AG10803 (cell line): ENCODE data around the gene BAK1.
"Not testable (repeated sequence)": the region's sequence is repeated elsewhere in the genome, so short reads cannot be mapped to it uniquely, and the experiment has no call there.

Experiments used
- DNase-seq: peaks from one replicate; pipeline ENCODE4 v3.0.0; 2010; ENCODE audit warnings: low read depth
- H3K4me3 ChIP-seq: 2 replicates; pipeline ENCODE4 v1.5.1; 2011; ENCODE audit warnings: mild to moderate bottlenecking, low read length, control low read depth
- CTCF ChIP-seq: conservative IDR thresholded peaks from 2 replicates; pipeline ENCODE4 v1.5.1; 2011; ENCODE audit warnings: mild to moderate bottlenecking, low read length, control low read depth, inconsistent platforms

BAK1 gene

GRCh38 chr6:33567836-33568235 is 12.2 kb downstream of the BAK1 start:
- TF ChIP-seq CTCF, result no peak

DNA sequence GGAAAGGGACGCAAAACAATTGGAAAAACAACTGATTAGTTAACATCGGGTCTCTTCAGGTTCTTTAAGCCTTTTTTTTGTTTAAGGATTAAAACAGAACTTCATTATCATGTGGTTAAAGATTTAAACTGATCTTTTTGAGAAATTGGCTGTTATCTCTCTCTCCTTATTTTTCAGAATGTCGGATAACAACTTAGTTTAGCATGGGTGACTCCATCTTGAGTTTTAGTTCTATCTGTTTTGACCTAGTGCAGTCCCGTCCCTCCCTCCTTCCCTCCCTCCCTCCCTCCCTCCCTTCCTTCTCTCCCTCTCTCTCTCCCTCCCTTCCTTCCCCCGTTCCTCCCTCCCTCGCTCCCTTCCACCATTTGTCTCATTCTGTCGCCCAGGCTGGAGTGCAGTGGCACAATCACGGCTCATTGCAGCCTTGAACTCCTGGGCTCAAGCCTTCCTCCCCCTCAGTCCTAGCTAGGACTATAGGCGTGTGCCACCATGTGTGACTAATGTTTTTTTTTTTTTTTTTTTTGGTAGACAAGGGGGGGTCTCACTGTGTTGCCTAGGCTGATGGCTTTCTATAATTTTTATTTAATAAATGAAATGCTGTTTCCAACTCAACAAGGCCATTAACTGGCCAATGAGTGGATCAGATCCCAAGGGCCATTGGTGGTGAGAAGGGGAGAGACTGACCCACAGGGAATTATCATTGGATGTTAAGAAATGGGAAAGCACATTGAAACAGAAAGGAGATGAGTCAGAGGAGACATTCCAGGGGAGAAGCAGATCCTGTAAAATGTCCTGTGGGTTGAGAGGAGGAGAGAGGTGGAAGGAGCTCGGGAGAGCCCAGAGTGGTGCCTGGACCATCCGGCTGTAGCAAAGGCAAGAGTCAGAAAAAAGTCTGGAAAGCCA is 13.6 kb downstream of the BAK1 start:
- no peak for DNase-seq
- no peak for TF ChIP-seq CTCF
- no peak overlapping the region for H3K4me3 ChIP-seq

More at GRCh38 chr6:33567836-33568235, 12.2 kb downstream of the BAK1 start:
- H3K4me3 ChIP-seq, result no peak overlapping the region
- DNase-seq, result no peak

DNA sequence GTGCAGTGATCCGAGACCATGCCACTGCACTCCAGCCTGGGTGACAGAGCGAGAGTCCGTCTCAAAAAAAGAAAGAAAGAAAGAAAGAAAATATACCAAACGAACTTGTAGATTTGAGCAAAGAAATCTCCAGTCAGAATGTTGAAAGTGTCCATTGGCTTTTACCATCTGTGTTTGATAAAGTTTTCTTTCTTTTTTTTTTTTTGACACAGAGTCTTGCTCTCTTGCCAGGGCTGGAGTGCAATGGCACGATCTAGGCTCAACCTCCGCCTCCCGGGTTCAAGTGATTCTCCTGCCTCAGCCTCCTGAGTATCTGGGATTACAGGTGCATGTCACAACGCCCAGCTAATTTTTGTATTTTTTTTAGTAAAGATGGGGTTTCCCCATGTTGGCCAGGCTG is 21.3 kb downstream of the BAK1 start:
- no peak overlapping the region for H3K4me3 ChIP-seq
- DNase-seq, result no peak
- no peak for TF ChIP-seq CTCF

- H3K4me3 ChIP-seq, result no peak overlapping the region
- no peak for TF ChIP-seq CTCF
- DNase-seq, result no peak
Observed at GRCh38 chr6:33557376-33557775, 22.7 kb downstream of the BAK1 start.

DNA sequence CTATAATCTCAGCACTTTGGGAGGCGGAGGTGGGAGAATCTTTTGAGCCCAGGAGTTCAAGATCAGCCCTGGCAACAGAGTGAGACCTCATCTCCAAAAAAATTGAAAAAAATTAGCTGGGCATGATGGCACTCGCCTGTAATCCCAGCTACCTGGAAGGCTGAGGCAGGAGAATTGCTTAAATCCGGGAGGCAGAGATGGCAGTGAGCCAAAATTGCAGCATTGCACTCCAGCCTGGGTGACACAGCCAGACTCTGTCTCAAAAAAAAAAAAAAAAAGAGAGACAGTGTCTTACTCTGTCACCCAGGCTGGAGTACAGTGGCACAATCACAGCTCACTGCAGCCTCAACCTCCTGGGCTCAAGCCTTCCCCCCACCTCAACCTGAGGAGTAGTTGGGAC is 27.2 kb downstream of the BAK1 start:
- H3K4me3 ChIP-seq, DNase-seq: not testable (repeated sequence)

DNA sequence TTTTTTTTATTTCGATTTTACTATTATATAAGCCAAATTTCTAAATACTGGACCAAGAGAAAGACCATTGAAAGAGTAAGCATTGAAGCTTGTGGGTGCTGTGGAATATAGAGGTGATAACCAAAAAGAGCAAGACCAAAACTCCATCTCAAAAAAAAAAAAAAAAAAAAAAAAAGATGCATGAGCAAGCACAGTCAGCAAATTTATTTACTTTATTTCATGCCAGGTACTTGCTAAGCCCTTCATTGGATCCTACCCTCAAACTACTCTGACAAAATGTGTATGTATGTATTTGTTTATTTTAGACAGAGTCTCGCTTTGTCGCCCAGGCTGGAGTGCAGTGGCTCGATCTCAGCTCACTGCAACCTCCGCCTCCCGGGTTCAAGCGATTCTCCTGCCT is 27.8 kb downstream of the BAK1 start:
- no peak for TF ChIP-seq CTCF
- DNase-seq, result no peak
- no peak overlapping the region for H3K4me3 ChIP-seq

DNA sequence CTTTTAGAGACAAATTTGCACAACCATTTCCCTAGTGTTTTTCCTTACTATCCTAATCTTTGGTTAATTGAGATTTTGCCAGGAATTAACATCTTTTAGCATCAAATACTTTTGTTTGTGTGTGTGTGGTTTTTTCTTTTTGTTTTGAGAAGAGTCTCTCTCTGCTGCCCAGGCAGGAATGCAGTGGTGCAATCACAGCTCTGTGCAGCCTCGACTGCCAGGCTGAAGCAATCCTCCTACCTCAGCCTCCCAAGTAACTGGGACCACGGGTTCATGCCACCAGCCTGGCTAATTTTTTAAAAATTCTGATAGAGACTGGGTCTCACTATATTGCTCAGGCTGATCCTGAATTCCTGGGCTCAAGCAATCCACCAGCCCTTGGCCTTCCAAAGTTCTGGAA is 28.5 kb downstream of the BAK1 start:
- no peak for DNase-seq
- TF ChIP-seq CTCF, result no peak

DNA sequence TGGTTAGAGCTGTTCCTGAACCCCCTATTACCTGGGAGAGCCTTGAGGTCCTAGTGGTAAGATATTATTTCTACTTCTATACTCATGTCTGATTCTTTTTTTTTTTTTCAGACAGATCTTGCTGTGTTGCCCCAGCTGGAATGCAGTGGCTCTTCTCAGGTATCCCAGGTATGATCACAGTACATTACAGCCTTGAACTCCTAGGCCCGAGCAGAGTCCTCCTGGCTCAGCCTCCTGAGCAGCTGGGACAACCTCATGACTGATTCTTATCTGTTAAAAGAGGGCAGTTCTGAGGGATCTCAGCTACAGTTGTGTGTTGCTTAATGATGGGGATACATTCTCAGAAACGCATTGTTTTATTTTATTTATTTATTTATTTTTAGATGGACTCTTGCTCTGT is 30.2 kb downstream of the BAK1 start:
- TF ChIP-seq CTCF, result no peak
- no peak overlapping the region for H3K4me3 ChIP-seq
- DNase-seq, result no peak

More for the DNA sequence above, 28.5 kb downstream of the BAK1 start:
- no peak overlapping the region for H3K4me3 ChIP-seq
